GM18520 (cell line): ENCODE measurements around the gene HLA-DMA.

ENCODE experiments used
- ATAC-seq: cut with Tn5 transposase; IDR thresholded peaks from one replicate; pipeline ENCODE4 v1.9.1; 2021; ENCODE audit not compliant: unreplicated experiment

Gene HLA-DMA

DNA sequence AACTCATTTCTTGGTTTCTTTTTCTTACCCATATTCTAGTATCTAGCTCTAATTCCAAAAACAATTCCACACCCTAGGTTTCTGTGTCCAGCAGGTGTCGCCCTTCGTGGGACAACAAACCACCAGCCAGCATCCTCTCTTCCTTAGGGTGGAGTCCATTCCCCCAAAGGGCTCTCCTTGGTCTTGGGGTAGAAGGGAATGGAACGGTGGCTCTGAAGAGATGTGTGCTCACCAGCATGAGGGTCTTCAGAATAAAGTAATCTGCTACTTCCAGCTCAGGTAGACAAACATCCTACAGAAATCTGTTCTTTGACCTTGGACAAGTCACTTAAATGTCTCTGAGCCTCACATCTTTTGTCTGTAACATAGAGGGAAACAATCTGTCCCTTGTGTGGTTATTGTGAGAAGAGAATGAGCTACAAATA is 19.2 kb downstream of the HLA-DMA start:
- ATAC-seq: no peak

- ATAC-seq: no peak
Observed at GRCh38 chr6:32932132-32932868, 20.6 kb downstream of the HLA-DMA start.

DNA sequence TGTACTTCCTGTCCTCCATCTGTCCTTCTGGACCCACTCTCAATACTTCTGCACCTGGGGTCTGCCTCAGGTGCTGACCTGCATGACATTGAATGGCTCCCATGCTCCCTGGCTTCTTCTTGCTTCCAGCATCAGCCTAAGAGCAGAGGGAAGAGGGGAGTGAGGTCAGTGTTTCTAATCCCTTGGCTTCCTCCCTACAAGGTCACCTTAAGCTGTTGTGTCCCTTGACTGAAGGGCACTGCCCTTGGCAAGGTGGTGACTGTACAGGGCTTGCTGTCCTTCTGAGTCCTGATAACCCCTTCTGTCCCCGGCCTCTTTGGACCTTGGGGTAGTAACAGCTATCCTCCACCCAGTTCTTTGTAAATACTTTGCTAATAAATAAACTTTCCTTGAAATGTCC is 21.7 kb downstream of the HLA-DMA start:
- ATAC-seq: no peak

DNA sequence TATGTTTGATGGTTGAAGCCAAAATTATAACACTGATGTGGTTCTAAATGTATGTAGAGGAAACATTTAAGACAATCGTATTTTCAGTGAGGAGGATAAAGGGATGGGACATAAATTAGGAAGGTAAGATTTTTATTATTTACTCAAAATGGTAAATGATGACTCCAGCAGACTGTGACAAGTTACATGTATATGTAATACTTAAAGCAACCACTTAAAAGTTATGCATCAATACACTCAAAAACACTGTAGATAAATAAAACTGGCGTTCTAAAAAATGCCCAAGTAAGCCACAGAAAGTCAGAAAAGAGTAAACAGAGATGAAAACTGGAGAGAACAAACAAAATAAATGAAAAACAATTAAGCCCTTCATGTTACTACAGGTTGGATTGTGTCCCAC is 30.8 kb downstream of the HLA-DMA start:
- ATAC-seq: no peak

DNA sequence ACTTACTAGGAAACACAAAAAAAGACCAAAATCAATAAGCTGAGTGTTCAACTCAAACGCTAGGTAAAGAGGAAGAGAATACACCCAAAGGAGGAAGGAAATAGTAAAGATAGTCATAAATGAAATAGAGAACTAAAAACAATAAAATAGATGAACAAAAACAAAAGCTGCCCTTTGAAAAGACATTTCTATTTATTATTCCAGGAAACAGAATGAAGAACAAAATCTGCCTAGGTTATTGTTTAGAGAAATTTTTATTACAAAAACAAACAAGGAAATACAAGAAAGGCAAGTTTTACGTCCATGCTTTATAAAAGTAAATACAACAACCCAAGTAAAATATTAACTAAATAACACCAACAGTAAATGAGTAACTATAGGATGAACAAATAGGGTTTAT is 32.2 kb downstream of the HLA-DMA start:
- no peak for ATAC-seq

- ATAC-seq: no peak
Observed at GRCh38 chr6:32912951-32913350, 39.9 kb downstream of the HLA-DMA start.

- no peak for ATAC-seq
Observed at GRCh38 chr6:32908897-32909296, 44.0 kb downstream of the HLA-DMA start.

GRCh38 chr6:32906539-32906938 is 46.4 kb downstream of the HLA-DMA start:
- ATAC-seq: no peak

DNA sequence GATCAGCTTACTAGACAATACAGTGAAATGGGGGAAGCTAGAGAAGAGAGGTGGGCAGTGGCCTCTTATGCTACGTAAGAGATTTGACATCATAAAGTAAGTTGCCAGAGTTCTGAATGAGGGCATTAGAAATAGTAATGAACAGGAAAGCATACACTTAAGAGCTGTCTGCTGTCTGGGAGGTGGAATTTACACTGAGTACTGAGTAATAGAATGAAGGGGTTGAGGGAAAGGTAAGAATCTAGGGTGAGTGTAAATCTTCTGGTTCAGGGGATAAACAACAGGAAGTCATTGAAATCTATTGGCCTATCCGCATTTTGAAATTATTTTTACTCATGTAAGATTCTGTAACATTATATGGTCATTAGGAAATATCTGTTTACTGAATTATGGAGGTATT is 47.8 kb downstream of the HLA-DMA start:
- ATAC-seq: no peak

- no peak for ATAC-seq
Observed at GRCh38 chr6:32903952-32904351, 48.9 kb downstream of the HLA-DMA start.
